NB4 (cell line): ENCODE results near the gene CASZ1.

Experiments used
- MAX ChIP-seq: IDR thresholded peaks from 2 replicates; pipeline ENCODE4 v1.6.1; 2011; ENCODE audit warnings: low read depth, low read length
- MYC ChIP-seq: IDR thresholded peaks from 2 replicates; pipeline ENCODE4 v1.6.1; 2011; ENCODE audit warnings: low read depth, low read length
- POLR2A ChIP-seq: IDR thresholded peaks from 2 replicates; pipeline ENCODE4 v1.6.1; 2011; ENCODE audit warnings: mild to moderate bottlenecking; ENCODE audit not compliant: insufficient read length; ENCODE audit errors: extremely low read depth
- TF ChIP-seq, protein P1 (sequence below): IDR thresholded peaks from one replicate; pipeline ENCODE4 v1.5.1; 2012; ENCODE audit warnings: low read depth, low read length

GRCh38 chr1:10814976-10815857, 18.8 kb upstream of the CASZ1 start:
- TF ChIP-seq, protein P1, sequence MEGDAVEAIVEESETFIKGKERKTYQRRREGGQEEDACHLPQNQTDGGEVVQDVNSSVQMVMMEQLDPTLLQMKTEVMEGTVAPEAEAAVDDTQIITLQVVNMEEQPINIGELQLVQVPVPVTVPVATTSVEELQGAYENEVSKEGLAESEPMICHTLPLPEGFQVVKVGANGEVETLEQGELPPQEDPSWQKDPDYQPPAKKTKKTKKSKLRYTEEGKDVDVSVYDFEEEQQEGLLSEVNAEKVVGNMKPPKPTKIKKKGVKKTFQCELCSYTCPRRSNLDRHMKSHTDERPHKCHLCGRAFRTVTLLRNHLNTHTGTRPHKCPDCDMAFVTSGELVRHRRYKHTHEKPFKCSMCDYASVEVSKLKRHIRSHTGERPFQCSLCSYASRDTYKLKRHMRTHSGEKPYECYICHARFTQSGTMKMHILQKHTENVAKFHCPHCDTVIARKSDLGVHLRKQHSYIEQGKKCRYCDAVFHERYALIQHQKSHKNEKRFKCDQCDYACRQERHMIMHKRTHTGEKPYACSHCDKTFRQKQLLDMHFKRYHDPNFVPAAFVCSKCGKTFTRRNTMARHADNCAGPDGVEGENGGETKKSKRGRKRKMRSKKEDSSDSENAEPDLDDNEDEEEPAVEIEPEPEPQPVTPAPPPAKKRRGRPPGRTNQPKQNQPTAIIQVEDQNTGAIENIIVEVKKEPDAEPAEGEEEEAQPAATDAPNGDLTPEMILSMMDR, result no peak
- TF ChIP-seq POLR2A (no peak), MAX (no peak), MYC (no peak)
